G401 (cell line): Measurements from ENCODE around the gene ADGRB3. TPM values are rescaled to one million over a fixed set of nuclear protein-coding genes. Genes with fewer than 3 reads are reported as not detected.

ENCODE experiments used
- DNase-seq: peaks from one replicate; pipeline ENCODE4 v3.0.0-alpha.2; 2015; ENCODE audit warnings: low spot score
- in situ Hi-C: cut with HindIII; loops from 2 replicates; pipeline ENCODE4 v1.10.0; 2016; ENCODE audit warnings: low sequenced_read_pairs, mixed read lengths
- total RNA-seq: library from RNA; depleted of rRNA; stranded (reverse); fragments of >200 nt; shearing (Covaris generic); gene quantifications from 2 replicates; pipeline ENCODE4 v1.2.3, GENCODE V29; 2014

The ADGRB3 gene
- total RNA-seq, 1 experiment from 2014 or later = not detected

DNA sequence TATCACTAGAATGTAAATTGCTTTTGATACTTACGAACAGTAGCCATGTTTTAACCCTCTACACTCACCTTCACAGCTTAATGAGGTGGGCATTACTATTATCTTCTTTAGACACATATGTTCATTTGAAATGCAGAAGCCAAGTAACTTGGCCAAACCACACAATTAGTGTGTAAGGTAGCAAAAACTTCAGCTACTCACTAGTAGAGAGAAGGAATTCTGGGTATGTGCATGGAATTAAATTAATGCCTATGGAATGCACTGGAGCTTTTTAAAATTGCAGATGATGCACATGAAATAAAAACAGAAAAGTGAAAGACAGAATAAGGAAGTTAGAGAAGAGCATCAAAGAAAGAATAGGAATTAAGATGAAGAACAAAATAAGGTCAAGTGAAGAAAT lies 494.0 kb downstream of the ADGRB3 start:
- no peak for DNase-seq
- in situ Hi-C loops = no loop called here

DNA sequence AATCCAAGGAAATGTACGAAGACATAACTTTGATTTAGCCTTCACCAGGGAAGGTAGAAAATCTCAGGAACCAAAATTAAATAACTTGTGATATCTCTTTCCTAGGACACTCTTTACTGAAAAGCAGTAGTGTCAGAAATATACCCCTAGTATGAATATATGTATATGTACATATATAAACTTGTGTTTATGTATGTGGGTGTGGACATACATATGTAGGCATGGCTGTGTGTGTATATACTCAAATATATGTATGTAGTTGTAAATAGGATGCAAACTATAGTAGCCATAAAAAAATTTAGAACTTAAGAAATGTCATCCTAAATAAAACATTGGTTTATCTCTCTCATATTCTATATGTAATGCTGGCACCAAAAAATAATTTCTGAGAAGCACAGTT lies 500.8 kb downstream of the ADGRB3 start:
- in situ Hi-C loops = no loop called here
- DNase-seq = no peak

GRCh38 chr6:69138148-69138547 lies 503.1 kb downstream of the ADGRB3 start:
- DNase-seq = peak; percentile 23
- in situ Hi-C loops = no loop called here

- in situ Hi-C loops = no loop called here
- no peak for DNase-seq
Observed at GRCh38 chr6:69138893-69139494, 503.9 kb downstream of the ADGRB3 start.

GRCh38 chr6:69145062-69145461 lies 510.0 kb downstream of the ADGRB3 start:
- in situ Hi-C loops = no loop called here
- no peak for DNase-seq

GRCh38 chr6:69146385-69146784 lies 511.3 kb downstream of the ADGRB3 start:
- DNase-seq = no peak
- in situ Hi-C loops = no loop called here

- DNase-seq = no peak
- in situ Hi-C loops = no loop called here
Observed at GRCh38 chr6:69155467-69155866, 520.4 kb downstream of the ADGRB3 start.

DNA sequence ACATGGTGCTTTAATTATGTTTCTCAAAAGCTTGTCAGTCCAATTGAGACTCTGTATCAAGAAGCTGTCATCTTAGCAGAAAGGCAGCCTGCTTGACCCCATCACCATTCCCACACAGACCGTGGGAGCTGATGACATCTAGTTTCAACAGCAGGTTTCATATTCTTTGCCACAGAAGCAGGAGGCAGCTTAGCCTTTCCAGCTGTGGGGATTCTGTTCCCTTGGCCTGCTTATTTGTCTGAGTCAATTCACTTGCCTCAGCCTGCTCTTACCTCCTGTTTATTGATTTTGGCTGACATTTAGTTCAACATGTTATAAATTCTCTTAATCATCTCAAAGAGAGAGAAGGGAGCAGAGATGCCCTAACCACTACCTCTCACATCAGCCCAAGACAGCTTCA lies 527.7 kb downstream of the ADGRB3 start:
- in situ Hi-C loops = no loop called here
- no peak for DNase-seq

DNA sequence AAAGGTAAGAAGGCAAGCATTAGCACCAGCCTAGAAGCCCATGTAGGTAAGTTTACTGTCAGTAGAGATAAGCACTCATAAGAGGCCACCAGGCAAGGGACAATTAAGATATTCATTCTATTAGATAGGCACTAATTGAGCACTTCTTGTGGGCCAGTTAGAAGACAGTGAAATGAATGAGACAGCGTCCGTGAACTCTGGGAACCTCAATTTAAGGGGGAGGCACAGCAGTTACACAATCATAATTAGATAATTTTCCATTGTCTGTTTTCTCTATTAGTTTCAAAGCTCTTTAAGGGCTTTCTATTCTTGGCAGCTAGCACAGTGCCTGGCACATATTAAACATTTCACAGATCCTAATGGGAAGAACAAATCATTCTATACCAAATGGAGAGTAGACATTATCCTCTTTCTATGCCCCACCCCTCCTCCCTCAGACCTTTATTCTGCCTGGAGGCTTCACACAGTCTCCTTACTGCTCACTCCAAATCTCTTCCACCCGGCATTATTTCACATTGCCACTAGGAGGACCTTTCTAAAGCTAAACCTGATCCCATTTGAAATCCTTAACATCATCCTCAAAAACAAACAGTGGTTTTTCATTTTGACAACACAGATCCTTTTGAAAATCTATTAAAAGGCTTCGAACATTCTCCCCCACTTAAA lies 529.6 kb downstream of the ADGRB3 start:
- no peak for DNase-seq

DNA sequence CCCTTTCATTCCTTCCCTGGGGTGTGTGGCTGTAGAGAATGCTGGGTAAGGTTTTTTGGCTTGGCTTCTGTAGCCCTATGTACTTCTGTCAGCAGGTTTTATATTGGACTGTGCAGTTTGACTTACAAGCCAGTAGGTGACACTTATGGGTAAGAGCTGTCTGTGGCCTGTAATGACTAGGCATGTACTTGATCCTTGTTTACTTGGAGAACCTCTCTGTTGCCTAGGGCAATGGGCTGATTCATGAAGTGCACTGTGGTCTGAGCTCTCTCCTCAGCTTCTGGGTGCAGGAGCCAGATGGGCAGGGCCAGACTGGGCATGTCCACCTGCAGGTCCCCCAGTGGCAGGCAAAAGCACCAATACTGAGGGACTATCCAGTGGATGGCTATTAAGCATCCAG lies 544.6 kb downstream of the ADGRB3 start:
- no peak for DNase-seq
- in situ Hi-C loops = no loop called here

More for the DNA sequence above, 529.6 kb downstream of the ADGRB3 start:
- in situ Hi-C loops = no loop called here

DNA sequence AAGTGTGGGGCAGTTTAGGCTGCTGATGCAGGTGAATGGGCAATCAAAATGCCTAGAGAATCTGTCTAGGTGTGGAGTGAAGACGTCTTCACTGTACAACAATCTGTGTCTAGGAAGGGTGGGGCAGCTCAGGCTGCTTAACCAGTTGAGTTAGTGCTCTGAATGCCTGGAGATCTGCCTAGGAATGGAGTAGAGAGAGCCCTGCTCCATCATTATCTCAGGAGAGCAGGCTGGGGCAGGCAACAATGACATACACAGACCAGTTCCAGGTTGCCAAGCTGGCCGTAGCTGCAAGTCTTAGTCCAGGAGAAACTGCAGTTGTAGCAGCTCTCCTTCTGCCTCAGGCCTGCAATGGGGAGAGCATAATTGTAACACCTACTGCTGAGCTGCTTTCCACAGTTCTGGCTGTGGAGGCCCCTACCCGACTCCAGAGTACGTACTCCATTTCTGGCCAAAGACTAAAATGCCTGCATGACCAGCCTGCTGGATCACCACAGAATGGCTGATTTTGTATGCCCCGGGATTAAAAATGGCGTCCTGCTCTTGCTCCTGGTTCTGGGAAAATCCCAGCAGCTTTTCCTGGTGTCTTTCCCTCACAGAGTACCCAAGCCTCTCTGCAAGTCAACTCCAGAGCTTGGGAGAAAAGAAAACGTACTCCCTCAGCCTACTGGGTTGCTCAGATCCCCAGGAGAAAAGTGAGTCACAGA lies 545.4 kb downstream of the ADGRB3 start:
- no peak for DNase-seq
- in situ Hi-C loops = no loop called here

GRCh38 chr6:69181964-69182363 lies 546.9 kb downstream of the ADGRB3 start:
- no peak for DNase-seq
- in situ Hi-C loops = no loop called here

GRCh38 chr6:69185276-69185675 lies 550.2 kb downstream of the ADGRB3 start:
- in situ Hi-C loops = no loop called here
- DNase-seq = no peak

DNA sequence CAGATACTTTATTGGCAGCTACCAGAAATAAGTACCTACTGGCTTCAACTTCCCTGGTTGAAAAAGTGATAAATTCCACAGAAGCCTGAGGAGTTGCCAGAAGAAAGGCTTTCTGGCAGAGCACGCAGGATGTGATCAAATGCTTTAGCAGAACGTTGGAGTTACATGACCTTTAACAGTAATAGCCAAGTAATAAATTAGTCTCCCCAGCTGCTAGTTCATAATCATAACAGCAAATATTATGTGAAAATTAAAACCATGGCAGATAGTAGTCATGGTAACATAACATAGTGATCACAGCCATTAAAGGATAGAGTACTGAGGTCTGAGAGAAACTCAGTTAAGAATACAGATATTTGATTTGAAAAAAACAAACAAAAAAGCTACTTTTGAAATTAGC lies 567.7 kb downstream of the ADGRB3 start:
- DNase-seq = no peak
- in situ Hi-C loops = no loop called here

GRCh38 chr6:69216127-69216526 lies 581.0 kb downstream of the ADGRB3 start:
- in situ Hi-C loops = no loop called here
- no peak for DNase-seq

DNA sequence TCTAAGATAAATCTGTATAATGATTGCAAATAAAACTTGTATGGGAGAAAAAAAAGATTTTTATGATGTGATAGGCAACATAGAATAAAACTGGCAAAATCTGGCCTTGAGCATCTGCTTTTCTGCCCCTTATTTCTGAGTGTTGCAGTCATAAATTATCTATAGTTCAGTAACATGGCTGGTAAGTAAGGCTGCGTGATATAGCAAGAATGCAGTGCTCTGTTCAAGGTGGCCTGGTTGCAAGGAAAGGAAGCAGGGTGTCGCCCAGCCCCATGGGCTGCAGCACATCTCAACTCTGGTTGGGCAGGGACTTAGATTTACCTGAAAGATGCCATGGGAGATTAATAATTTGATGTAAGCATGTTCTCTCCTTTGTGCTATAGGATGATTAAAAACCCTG lies 582.3 kb downstream of the ADGRB3 start:
- no peak for DNase-seq
- in situ Hi-C loops = no loop called here

GRCh38 chr6:69220375-69220774 lies 585.3 kb downstream of the ADGRB3 start:
- no peak for DNase-seq
- in situ Hi-C loops = no loop called here

- peak; percentile 66 for DNase-seq
- in situ Hi-C loops = no loop called here
Observed at GRCh38 chr6:69232008-69232407, 596.9 kb downstream of the ADGRB3 start.

DNA sequence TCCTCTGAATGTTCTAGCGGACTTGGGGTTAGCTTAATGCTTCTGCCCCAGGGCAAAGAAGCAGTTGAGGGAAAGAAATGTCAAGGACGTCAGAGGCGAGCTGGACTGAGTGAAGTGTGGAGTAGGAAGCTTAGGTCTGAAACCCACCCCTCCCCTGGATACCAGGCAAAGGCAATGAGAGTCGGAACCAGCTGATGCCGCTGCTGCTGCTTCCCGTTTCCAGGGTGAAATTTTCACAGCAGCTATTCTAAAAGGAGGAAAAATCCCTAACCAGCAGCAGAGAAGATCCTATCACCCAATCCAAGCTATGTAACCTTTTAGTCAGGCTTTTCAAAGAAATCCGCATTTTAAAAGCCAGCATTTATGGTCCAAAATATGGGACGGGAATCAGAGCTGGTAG lies 597.4 kb downstream of the ADGRB3 start:
- in situ Hi-C loops = no loop called here
- DNase-seq = peak; percentile 63

DNA sequence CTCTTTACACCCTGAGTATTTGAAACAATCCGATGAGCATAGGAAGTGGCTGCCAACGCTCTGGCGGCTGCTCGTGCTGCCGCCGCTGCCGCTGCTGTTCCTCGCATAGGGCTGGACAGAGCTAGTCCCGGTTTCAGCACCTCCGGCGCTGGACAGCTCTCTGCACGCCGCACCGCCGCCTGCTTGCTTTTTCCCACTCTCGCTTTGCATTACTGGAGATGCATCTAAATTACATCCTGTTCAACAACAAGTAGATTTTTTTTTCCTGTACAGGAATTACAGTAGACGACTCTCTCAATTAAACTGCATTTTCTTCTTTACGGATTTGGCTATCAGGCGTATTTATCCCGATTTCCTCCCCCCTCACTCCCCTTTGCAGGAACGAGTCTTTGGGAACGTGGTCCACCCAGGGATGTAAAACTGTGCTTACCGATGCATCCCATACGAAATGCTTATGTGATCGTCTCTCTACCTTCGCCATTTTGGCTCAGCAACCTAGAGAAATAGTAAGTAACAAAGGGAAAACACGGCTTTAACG lies 597.9 kb downstream of the ADGRB3 start:
- in situ Hi-C loops = no loop called here
- DNase-seq = peak; percentile 82
